Body of pancreas (tissue), 4 donors: ENCODE measurements around the gene RGS1.

Source experiments
- CTCF ChIP-seq, 7 experiments: fragments of 450-650 bp in 4 of 7; fragments of 200-600 bp in 3 of 7; sonication (generic) in 3 of 7; IDR thresholded peaks; one replicate each; pipeline ENCODE4 v1.5.1; 2016 to 2019; ENCODE audit warnings: antibody characterized with exemption in 7 of 7
- POLR2A ChIP-seq, 3 donors: fragments of 450-650 bp; IDR thresholded peaks; one replicate each; pipeline ENCODE4 v1.6.1; 2016; ENCODE audit warnings: antibody characterized with exemption in 3 of 3, mild to moderate bottlenecking in 2 of 3

- TF ChIP-seq CTCF (IDR thresholded peaks at IDR 0.05) (no peak), POLR2A (IDR thresholded peaks at IDR 0.05) (no peak)
These were observed 32.1 kb upstream of the RGS1 start for GRCh38 chr1:192543445-192543844.
